ENCODE data around the gene TLX2.
A peak's percentile ranks its signal among the peaks of the same experiment; 100 is the strongest.

TLX2 gene

GRCh38 chr2:74496997-74497776 lies 17.1 kb upstream of the TLX2 start:
- no peak for DNase-seq (ENCODE audit: low read depth)

DNA sequence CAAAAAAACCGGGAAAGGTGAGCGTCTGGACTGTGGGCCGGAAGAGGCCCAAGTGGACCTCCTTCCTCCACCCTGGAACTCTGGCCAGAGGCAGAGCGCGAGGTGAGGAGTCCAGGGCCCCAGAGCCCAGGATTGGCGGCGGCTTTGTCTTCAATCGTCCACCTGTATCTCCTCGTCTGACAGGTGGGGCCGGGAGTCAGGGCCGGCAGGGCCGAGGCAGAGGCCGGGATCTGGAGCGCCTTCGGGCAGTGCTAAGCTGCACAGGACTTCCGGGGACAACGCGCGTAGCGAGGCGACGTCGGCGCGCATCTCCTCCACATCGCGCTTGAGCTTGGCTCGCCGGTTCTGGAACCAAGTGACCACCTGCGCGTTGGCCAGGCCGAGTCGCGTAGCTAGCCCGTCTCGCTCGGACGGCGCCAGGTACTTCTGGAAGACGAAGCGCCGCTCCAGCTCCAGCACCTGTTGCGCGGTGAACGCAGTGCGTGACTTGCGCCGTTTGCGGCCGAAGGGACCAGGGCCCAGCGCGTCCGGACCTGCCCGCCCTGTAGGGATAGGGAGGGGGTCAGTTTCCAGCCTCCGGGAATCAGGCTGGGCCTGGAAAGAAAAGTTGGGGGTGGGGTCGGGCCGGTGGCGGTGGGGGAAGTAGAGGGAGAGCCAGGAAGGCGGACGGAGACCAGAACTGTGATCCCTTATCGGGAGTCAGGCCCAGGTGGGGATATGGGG lies 16.3 kb upstream of the TLX2 start:
- no peak for DNase-seq (ENCODE audit: low read depth)

- no peak for DNase-seq (ENCODE audit: low read depth)
Measured at GRCh38 chr2:74498500-74499266, 15.6 kb upstream of the TLX2 start.

GRCh38 chr2:74499267-74499939 lies 14.8 kb upstream of the TLX2 start, which contains the start of gene LBX2:
LBX2 (minus strand) TSS chr2:74499603; CDS start chr2:74499537, 66 bp downstream.
- DNase-seq (ENCODE audit: low read depth) = no peak

GRCh38 chr2:74499940-74500577 lies 14.2 kb upstream of the TLX2 start:
- DNase-seq (ENCODE audit: low read depth) = no peak

DNA sequence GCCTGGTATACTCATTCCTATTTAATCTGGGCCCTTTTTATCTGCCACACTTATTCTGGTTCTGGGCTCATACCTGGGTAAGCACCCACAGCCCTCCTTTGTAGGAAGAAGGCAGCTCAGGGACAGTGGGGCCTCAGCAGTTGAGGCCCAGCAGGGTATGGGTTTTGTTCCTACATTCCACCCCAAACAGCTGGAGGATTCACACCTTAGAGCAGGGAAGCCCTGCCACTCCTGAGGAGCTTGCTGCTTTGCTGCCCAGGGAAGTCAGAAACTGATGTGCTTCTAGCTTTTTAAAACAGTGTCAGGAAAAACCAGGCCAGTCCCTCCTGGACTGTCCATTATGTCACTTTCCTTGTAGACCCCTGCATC lies 13.7 kb upstream of the TLX2 start:
- DNase-seq (ENCODE audit: low read depth) = no peak

DNA sequence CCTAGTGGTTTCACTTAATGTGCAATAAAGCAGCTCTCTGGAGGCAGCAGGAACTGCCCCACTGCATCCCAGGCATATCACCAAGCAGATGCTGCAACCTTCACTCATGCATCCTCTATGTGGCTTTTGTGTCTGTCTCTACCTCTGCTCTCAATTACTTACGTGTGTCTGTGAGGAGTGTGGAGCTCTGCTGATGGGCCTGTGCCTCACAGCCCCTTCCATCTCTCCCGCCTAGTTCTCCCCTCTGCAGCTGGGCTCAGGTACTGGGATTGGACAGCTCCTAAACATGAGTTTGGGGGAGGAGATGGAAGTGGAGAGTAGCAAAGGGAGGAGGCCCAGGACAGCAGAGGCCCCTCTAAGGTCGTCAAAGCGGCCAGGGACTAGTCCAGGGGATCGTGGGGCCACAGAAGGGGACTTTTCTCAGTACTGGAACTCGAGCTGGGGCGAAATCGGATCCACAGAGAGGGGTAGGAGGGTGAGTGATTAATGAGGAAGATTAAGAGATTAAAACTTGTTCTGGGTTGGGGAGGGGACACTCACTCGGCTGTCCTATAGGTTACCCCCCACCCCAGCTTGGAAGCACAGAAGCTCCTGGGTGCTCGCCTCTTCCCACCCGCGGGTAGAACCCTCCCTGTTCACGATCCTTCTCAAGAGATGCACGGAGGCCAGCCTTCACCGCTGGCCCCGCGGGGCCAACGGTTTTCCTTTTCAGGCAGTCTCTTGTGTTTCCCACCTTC lies 12.7 kb upstream of the TLX2 start:
- no peak for DNase-seq (ENCODE audit: low read depth)

GRCh38 chr2:74502147-74502719 lies 12.0 kb upstream of the TLX2 start:
- no peak for DNase-seq (ENCODE audit: low read depth)

- peak; percentile 85 for DNase-seq (ENCODE audit: low read depth)
Measured at GRCh38 chr2:74502720-74503505, 11.3 kb upstream of the TLX2 start.

GRCh38 chr2:74503506-74504475 lies 10.5 kb upstream of the TLX2 start:
- DNase-seq (ENCODE audit: low read depth) = peak; percentile 44

GRCh38 chr2:74504591-74504990 lies 9.7 kb upstream of the TLX2 start:
- no peak for DNase-seq (ENCODE audit: low read depth)

DNA sequence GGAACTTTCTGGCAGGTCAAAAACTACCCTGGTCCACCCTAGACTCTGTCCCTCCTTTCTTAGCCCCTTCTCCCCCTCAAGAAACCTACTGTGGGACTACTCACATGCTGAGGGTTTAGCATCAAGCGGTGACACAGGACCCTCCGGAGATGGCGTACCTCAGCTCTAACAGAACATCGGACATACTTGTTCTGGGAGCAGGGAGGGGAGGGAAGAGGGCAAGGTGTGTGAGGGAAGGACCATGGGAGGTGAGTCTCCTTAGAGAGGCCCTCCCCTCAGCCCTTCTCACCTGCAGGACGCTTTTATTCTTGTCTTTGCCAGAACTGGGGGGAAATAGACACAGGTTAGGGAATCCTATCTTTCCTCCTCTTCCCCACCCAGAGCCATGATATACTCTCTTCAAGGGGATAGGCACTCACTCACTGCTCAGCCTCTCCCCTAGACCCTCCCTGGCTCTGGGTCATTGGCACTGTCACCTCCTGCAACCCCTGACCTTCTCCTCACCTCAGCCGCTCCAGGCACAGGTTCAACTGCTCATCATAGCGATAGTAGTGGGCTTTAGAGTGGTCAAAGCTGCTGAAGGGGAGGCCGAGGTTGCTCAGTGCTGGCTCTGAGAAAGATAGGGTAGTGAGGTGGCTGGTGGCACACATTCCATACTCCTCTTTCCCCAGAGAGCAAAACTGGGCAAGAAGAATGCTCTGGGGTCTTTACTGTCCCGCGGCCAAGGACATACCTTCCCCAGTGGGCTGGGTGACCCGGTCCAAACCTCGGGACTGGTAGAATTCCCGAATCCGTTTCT lies 8.6 kb upstream of the TLX2 start:
- no peak for DNase-seq (ENCODE audit: low read depth)

GRCh38 chr2:74507145-74507925 lies 6.9 kb upstream of the TLX2 start, which contains the start of gene PCGF1:
PCGF1 (minus strand) TSS chr2:74507695; CDS start chr2:74507668, 27 bp downstream.
- peak; percentile 95 for DNase-seq (ENCODE audit: low read depth)

DNA sequence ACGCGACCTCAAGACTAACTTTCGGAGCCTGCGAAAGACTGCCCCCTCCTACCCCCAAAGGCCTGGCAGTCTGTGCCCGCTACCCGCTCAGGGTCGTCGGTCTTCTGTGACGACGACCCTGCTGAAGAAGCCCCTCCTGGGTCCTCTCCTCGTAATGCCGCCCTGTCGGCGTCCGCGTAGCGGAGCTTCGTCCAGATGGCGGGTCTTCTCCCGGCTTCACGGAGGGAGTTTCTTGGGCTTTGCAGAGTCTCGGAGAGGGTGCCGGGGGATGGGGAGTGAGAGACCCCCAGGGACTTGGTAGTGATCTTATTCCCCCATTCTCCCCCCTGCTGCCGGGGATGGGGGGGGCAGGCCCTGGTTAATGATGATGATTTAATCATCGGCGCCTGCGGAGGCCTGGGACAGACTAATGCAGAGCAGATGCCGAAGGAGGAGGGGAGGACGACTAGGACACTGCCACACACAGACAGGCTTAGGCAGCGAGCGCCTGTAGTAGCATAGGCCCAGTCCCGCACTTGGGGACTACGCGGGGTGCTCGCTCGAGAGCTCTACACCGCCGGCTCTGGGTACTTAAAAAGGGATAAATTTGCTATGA lies 6.2 kb upstream of the TLX2 start:
- DNase-seq (ENCODE audit: low read depth) = no peak

- DNase-seq (ENCODE audit: low read depth) = no peak
Measured at GRCh38 chr2:74510272-74510671, 4.0 kb upstream of the TLX2 start.
